Keratinocyte (primary cell): ENCODE measurements around the gene C1orf35. TPM values are rescaled to one million over a fixed set of nuclear protein-coding genes. Genes with fewer than 3 reads are reported as not detected.

Experiments
- DNase-seq: peaks from one replicate; pipeline ENCODE4 v3.0.0-alpha.2; 2011; ENCODE audit warnings: low read depth, missing footprints, low spot score
- FAIRE-seq: peaks from 2 replicates; lab custom pipeline; 2011; peaks lifted over from hg19 to GRCh38; lab: Jason Lieb, UNC
- H2AFZ ChIP-seq: 2 replicates; pipeline ENCODE4 v1.6.0; 2012; ENCODE audit warnings: low read length, control low read depth, inconsistent platforms; ENCODE audit not compliant: control insufficient read depth
- H3K27ac ChIP-seq: 2 replicates; pipeline ENCODE4 v1.5.1; 2011; ENCODE audit warnings: low read length; ENCODE audit not compliant: control insufficient read depth, insufficient read depth
- H3K27me3 ChIP-seq: 3 replicates; pipeline ENCODE4 v1.6.0; 2011; ENCODE audit warnings: low read length; ENCODE audit not compliant: control insufficient read depth, insufficient read depth; ENCODE audit errors: extremely low read depth
- H3K36me3 ChIP-seq, 2 experiments: 2 replicates in 1 of 2; 3 replicates in 1 of 2; pipeline ENCODE4 v1.5.1; 2011; ENCODE audit warnings: low read length in 2 of 2, mild to moderate bottlenecking in 1 of 2; ENCODE audit not compliant: control insufficient read depth in 2 of 2, insufficient read depth in 2 of 2; ENCODE audit errors: extremely low read depth in 1 of 2
- H3K4me1 ChIP-seq: 3 replicates; pipeline ENCODE4 v1.5.1; 2011; ENCODE audit warnings: low read length; ENCODE audit not compliant: control insufficient read depth, insufficient read depth; ENCODE audit errors: extremely low read depth
- H3K4me2 ChIP-seq: 3 replicates; pipeline ENCODE4 v1.6.0; 2011; ENCODE audit warnings: low read depth, low read length; ENCODE audit not compliant: control insufficient read depth, insufficient read depth; ENCODE audit errors: extremely low read depth
- H3K4me3 ChIP-seq, 3 experiments: fragments of 200-600 bp in 1 of 3; sonication (generic) in 1 of 3; 2 replicates in 2 of 3; 3 replicates in 1 of 3; pipeline ENCODE4 v1.5.1; 2011 to 2016; ENCODE audit warnings: low read length in 3 of 3, mild to moderate bottlenecking in 3 of 3, control low read depth in 2 of 3, inconsistent platforms in 1 of 3, low read depth in 1 of 3, mixed read lengths in 1 of 3, mixed run types in 1 of 3, moderate library complexity in 1 of 3; ENCODE audit not compliant: control insufficient read depth in 2 of 3, insufficient read depth in 2 of 3; ENCODE audit errors: extremely low read depth in 1 of 3
- H3K79me2 ChIP-seq: 2 replicates; pipeline ENCODE4 v1.6.0; 2012; ENCODE audit warnings: low read length; ENCODE audit not compliant: control insufficient read depth, insufficient read depth
- H3K9ac ChIP-seq: 3 replicates; pipeline ENCODE4 v1.6.0; 2011; ENCODE audit warnings: low read length; ENCODE audit not compliant: control insufficient read depth, insufficient read depth; ENCODE audit errors: extremely low read depth
- H3K9me1 ChIP-seq: 3 replicates; pipeline ENCODE4 v1.6.0; 2011; ENCODE audit warnings: low read length; ENCODE audit not compliant: control insufficient read depth, insufficient read depth; ENCODE audit errors: extremely low read depth
- H3K9me3 ChIP-seq: 2 replicates; pipeline ENCODE4 v1.5.1; 2012; ENCODE audit warnings: low read depth, low read length; ENCODE audit not compliant: control insufficient read depth
- H4K20me1 ChIP-seq: 3 replicates; pipeline ENCODE4 v1.6.0; 2011; ENCODE audit warnings: low read length; ENCODE audit not compliant: control insufficient read depth, insufficient read depth; ENCODE audit errors: extremely low read depth
- CTCF ChIP-seq, 3 experiments: IDR thresholded peaks in 1 of 3; conservative IDR thresholded peaks in 1 of 3; optimal IDR thresholded peaks in 1 of 3; 2 replicates in 2 of 3; 3 replicates in 1 of 3; pipeline versions ENCODE3 to v1.5.1; 2011; ENCODE audit warnings: low read length in 3 of 3, mild to moderate bottlenecking in 3 of 3, moderate library complexity in 2 of 3, control low read depth in 1 of 3, inconsistent platforms in 1 of 3; ENCODE audit not compliant: insufficient read depth in 2 of 3; ENCODE audit errors: extremely low read depth in 1 of 3
- EZH2 ChIP-seq: IDR thresholded peaks from one replicate; pipeline ENCODE4 v1.6.1; 2012; ENCODE audit warnings: inconsistent platforms, mild to moderate bottlenecking, low read length, moderate library complexity
- dilution Hi-C: fragments of 300-500 bp; cut with MboI; formaldehyde crosslinking; loops from one replicate; pipeline ENCODE4 v1.7.0; 2020; ENCODE audit warnings: low sequenced_read_pairs; ENCODE audit not compliant: extremely low pct_ligation_motif_present
- polyA plus RNA-seq, 5 experiments: library from polyadenylated mRNA; depleted of rRNA in 3 of 5; stranded (reverse) in 3 of 5; stranded (forward) in 1 of 5; unstranded in 1 of 5; fragments of >200 nt; gene quantifications; 1 replicate in 1 of 5; 2 replicates in 3 of 5; 3 replicates in 1 of 5; pipeline versions ENCODE4 v1.2.1 to v1.2.3, GENCODE V29; 2011 to 2012; ENCODE audit warnings: missing spikeins in 2 of 5, low read depth in 1 of 5, low replicate concordance in 1 of 5

C1orf35 gene
- polyA plus RNA-seq, 1 donor (not counting 4 experiments of a cell fraction or from before 2014, with no cell fraction given) = 8.2 TPM

- FAIRE-seq = no peak
- Histone ChIP-seq H3K27me3 (no peaks in the 10 kb centered on the region), H3K27ac (no peak overlapping the region), H3K4me1 (peaks cover 17% of the 10 kb centered on the region), H4K20me1 (no peaks in the 10 kb centered on the region), H2AFZ (no peak overlapping the region), H3K79me2 (peaks cover 17% of the 10 kb centered on the region), H3K9ac (no peak overlapping the region), H3K4me2 (no peak overlapping the region), H3K36me3 (peaks cover 3 to 14% of the 10 kb centered on the region in 2 experiments), H3K9me3 (no peaks in the 10 kb centered on the region), H3K4me3 (no peak overlapping the region), H3K9me1 (no peaks in the 10 kb centered on the region)
- dilution Hi-C loops = no loop called here
- no peak for DNase-seq
- TF ChIP-seq CTCF (optimal IDR thresholded peaks at IDR 0.05 in 1 of 3, IDR thresholded peaks at IDR 0.05 in 1 of 3, conservative IDR thresholded peaks at IDR 0.05 in 1 of 3; ENCODE audit: extremely low read depth in 1 of 3, insufficient read depth in 2 of 3, low read length in 3 of 3) (no peak), EZH2 (no peak)
Observed at GRCh38 chr1:228107636-228108035, 4.5 kb upstream of the C1orf35 start.

- Histone ChIP-seq H2AFZ (no peak overlapping the region), H3K9ac (no peak overlapping the region), H4K20me1 (no peaks in the 10 kb centered on the region), H3K36me3 (peaks cover 3 to 14% of the 10 kb centered on the region in 2 experiments), H3K27me3 (no peaks in the 10 kb centered on the region), H3K9me3 (no peaks in the 10 kb centered on the region), H3K4me3 (no peak overlapping the region), H3K79me2 (peaks cover 24% of the 10 kb centered on the region), H3K9me1 (no peaks in the 10 kb centered on the region), H3K4me1 (peaks cover 17% of the 10 kb centered on the region), H3K27ac (no peak overlapping the region), H3K4me2 (no peak overlapping the region)
- FAIRE-seq (no peak), DNase-seq (no peak)
- dilution Hi-C loops = no loop called here
- TF ChIP-seq EZH2 = no peak
- no peak for TF ChIP-seq CTCF (optimal IDR thresholded peaks at IDR 0.05 in 1 of 3, IDR thresholded peaks at IDR 0.05 in 1 of 3, conservative IDR thresholded peaks at IDR 0.05 in 1 of 3; ENCODE audit: extremely low read depth in 1 of 3, insufficient read depth in 2 of 3, low read length in 3 of 3)
Observed at GRCh38 chr1:228106800-228107054, 3.6 kb upstream of the C1orf35 start.
